Pancreas (tissue), 10 donors: ENCODE data around the gene GSTP1. TPM values are rescaled to one million over a fixed set of nuclear protein-coding genes. Genes with fewer than 3 reads are reported as not detected.
"Not testable (repeated sequence)": the region's sequence is repeated elsewhere in the genome, so short reads cannot be mapped to it uniquely, and the experiment has no call there.

Source experiments
- ATAC-seq, 4 donors: fragments of 200-7000 bp; cut with Tn5 transposase; one replicate each; pipeline versions ENCODE4 v1.8.0 to v1.9.1; 2020; ENCODE audit warnings: mild to moderate bottlenecking in 4 of 4, moderate library complexity in 4 of 4
- DNase-seq, 6 donors: peaks; one replicate each; pipeline ENCODE4 v3.0.0-alpha.2; 2020
- FAIRE-seq: peaks from 2 replicates; lab custom pipeline; 2012; peaks lifted over from hg19 to GRCh38; lab: Jason Lieb, UNC
- H3K27ac ChIP-seq, 4 donors: fragments of 200-600 bp; sonication (generic); 1 replicate in 3 of 4; 2 replicates in 1 of 4; pipeline versions ENCODE4 v1.5.0 to v1.8.0; 2020
- H3K27me3 ChIP-seq, 4 donors: fragments of 200-600 bp; one replicate each; pipeline ENCODE4 v1.8.0; 2021
- H3K36me3 ChIP-seq, 3 donors: fragments of 200-600 bp; sonication (generic) in 1 of 3; one replicate each; pipeline versions ENCODE4 v1.5.0 to v1.8.0; 2020 to 2021
- H3K4me1 ChIP-seq, 3 donors: fragments of 200-600 bp; one replicate each; pipeline ENCODE4 v1.8.0; 2021
- H3K4me3 ChIP-seq, 4 donors: fragments of 200-600 bp; sonication (generic) in 2 of 4; one replicate each; pipeline versions ENCODE4 v1.5.0 to v1.8.0; 2020 to 2021
- H3K9me3 ChIP-seq, 4 donors: fragments of 200-600 bp; one replicate each; pipeline ENCODE4 v1.8.0; 2021
- WGBS, 2 donors: extraction: QIAGEN DNeasy Blood & Tissue Kit; methylation state at CpG; one replicate each; pipeline ENCODE4 v1.1.7; 2013; 5-methylcytosine and 5-hydroxymethylcytosine counted together
- intact Hi-C, 3 donors: fragments of 100-400 bp; cut with DNase I; formaldehyde crosslinking; loops; one replicate each; pipeline versions ENCODE4 v1.11.1 to v1.14.2; 2022
- polyA plus RNA-seq, 2 donors: library from polyadenylated mRNA; stranded (reverse); fragments of 200-250 nt; gene quantifications; one replicate each; pipeline ENCODE4 v1.2.3, GENCODE V29; 2013
- total RNA-seq, 6 donors: library from RNA; stranded (reverse); fragmentation: NEBNext Ultra II Directional in 4 of 6; extraction: Animal tissue kit (Norgen Biotek cat#: 25700) in 4 of 6; gene quantifications; one replicate each; pipeline versions ENCODE4 v1.2.1 to v1.2.4, GENCODE V29; 2021 to 2023
- TF ChIP-seq, protein P1 (sequence below), 4 donors: fragments of 200-600 bp; sonication (generic) in 3 of 4; IDR thresholded peaks; one replicate each; pipeline versions ENCODE4 v1.5.0 to v1.8.0; 2021; ENCODE audit warnings: antibody characterized with exemption in 4 of 4
- donor health status: healthy with polysubstance abuse.
- donor health status: DM: no; HTN: no; CAD: no; lungs with moderate emphysema.
- donor health status: DM: no; HTN: no; CAD: no.
- donor health status: control.
- donor health status: control.
- donor health status: Bipolar disorder and iron deficiency.
- donor health status: DM: yes; HTN: yes; CAD: no.
- donor health status: DM: no; HTN: no; CAD: no.
- donor health status: DM: no; HTN: no; CAD: no.
- donor health status: DM: yes; HTN: yes; CAD: no.

Gene GSTP1
- total and polyA plus RNA-seq, 8 donors, result 169 to 350 (median 240) TPM

DNA sequence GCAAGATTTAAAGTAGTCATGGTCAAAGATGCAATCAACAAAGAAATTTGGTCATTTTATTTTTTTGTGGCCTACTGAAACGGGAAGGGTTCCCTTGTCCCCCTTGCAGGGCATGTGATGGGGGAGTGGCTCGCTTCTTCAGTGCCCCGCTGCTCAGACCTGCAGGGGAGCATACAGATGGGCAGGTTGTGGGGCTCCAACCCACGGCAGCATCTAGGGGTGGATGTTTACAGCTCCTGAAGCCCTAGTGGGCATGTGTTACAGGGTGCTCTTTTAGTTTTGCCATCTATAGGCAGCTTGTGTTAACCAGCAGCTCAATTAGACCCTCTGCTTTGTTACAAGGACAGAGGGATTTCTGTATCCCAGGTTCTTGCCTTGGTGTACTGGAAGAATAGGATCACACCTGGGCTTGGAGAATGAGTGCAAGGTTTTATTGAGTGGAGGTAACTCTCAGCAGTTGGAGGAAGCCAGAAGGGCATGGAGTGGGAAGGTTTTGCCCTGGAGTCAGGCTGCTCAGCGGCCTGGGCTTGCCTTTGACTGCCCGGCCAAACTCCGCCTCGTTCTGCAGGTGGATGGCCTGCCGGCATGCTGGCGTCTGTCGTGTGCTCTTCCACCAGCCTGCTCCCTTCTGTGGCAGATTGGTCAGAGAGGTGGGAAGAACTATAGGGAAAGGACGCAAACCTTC lies 9.4 kb downstream of the GSTP1 start:
- no peak for ATAC-seq
- intact Hi-C loops, result no loop called here
- H3K27ac ChIP-seq, result no peak overlapping the region
- no peak for DNase-seq
- no peaks in the 10 kb centered on the region for H3K9me3 ChIP-seq
- no peaks in the 10 kb centered on the region for H3K4me1 ChIP-seq
- 72 to 73% methylated on average over 12 of the region's 12 CpGs for WGBS, 2 donors
- H3K27me3 ChIP-seq, result no peaks in the 10 kb centered on the region
- TF ChIP-seq, protein P1, sequence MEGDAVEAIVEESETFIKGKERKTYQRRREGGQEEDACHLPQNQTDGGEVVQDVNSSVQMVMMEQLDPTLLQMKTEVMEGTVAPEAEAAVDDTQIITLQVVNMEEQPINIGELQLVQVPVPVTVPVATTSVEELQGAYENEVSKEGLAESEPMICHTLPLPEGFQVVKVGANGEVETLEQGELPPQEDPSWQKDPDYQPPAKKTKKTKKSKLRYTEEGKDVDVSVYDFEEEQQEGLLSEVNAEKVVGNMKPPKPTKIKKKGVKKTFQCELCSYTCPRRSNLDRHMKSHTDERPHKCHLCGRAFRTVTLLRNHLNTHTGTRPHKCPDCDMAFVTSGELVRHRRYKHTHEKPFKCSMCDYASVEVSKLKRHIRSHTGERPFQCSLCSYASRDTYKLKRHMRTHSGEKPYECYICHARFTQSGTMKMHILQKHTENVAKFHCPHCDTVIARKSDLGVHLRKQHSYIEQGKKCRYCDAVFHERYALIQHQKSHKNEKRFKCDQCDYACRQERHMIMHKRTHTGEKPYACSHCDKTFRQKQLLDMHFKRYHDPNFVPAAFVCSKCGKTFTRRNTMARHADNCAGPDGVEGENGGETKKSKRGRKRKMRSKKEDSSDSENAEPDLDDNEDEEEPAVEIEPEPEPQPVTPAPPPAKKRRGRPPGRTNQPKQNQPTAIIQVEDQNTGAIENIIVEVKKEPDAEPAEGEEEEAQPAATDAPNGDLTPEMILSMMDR (IDR thresholded peaks at IDR 0.05), result no peak
- no peak for FAIRE-seq
- H3K36me3 ChIP-seq, result no peaks in the 10 kb centered on the region
- H3K4me3 ChIP-seq, result no peak overlapping the region

DNA sequence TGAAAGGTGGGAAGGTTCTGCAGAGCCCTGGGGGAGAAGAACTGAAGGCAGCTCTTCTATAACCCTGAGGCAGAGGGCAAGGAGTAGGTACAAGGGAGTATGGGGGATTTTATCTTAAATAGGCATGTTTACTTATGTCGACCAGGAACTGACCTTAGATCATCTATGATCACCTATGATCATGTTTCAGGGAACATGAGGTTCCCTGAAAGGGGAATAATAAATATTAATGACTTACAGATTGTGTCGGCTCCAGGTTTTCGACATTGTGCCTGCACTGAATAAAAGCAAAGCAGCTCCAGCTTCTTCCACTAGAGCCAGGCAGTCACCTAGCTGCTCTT lies 9.9 kb downstream of the GSTP1 start:
- no peak overlapping the region for H3K27ac ChIP-seq
- WGBS, 2 donors, result 54 to 63% methylated on average over 3 of the region's 3 CpGs
- H3K4me3 ChIP-seq, result no peak overlapping the region
- FAIRE-seq, result no peak
- DNase-seq, result no peak
- intact Hi-C loops, result no loop called here
- TF ChIP-seq, protein P1 (IDR thresholded peaks at IDR 0.05), result no peak
- no peaks in the 10 kb centered on the region for H3K9me3 ChIP-seq
- H3K36me3 ChIP-seq, result no peaks in the 10 kb centered on the region
- no peaks in the 10 kb centered on the region for H3K4me1 ChIP-seq
- ATAC-seq, result no peak
- no peaks in the 10 kb centered on the region for H3K27me3 ChIP-seq

DNA sequence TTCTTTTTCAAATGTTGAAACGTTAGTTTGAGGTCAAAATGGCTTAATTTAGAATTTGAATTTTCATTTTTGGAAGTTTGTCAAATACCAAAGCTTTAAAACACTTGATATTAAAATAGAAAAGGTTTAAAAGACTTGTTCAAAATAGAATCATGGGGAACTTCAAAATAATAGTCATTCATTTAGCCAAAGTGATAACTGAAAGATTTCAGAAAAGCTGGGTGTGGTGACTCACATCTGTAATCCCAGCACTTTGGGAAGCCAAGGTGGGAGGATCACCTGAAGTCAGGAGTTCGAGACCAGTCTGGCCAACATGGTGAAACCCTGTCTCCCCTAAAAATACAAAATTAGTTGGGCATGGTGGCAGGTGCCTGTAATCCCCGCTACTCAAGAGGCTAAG lies 10.9 kb downstream of the GSTP1 start:
- intact Hi-C loops, result no loop called here
- WGBS, 2 donors, result 68 to 70% methylated on average over 3 of the region's 3 CpGs
- TF ChIP-seq, protein P1 (IDR thresholded peaks at IDR 0.05), result no peak
- Histone ChIP-seq H3K27me3 (no peaks in the 10 kb centered on the region), H3K4me3 (no peak overlapping the region), H3K4me1 (no peaks in the 10 kb centered on the region), H3K36me3 (no peaks in the 10 kb centered on the region), H3K27ac (no peak overlapping the region), H3K9me3 (no peaks in the 10 kb centered on the region)
- DNase-seq (no peak), ATAC-seq (no peak), FAIRE-seq (no peak)

DNA sequence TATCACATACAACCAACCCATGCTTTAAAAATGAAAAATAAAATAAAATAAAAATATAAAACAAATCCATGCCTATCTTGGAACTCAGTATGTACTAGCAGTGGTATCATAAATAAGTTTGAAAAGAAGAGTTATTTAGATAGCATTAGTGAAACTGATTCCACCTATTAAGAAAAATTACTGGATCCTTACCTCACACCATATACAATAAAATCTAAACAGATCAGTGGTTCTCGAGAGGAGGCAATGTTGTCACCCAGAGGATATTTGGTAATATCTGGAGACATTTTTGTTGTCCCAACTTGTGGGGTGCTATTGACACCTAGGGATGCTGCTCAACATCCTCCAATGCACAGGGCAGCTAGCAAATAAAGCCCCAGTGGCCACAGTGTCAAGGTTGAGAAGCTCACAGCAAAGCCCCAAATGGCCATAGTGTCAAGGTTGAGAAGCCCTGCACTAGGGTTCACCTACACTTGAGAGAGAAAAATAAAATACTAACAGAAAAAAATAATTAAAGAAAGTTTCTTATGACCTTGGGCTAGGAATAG lies 13.2 kb downstream of the GSTP1 start:
- no peaks in the 10 kb centered on the region for H3K36me3 ChIP-seq
- H3K27me3 ChIP-seq, result no peaks in the 10 kb centered on the region
- ATAC-seq, result no peak
- no peaks in the 10 kb centered on the region for H3K4me1 ChIP-seq
- WGBS, 2 donors, result 92 to 98% methylated on average over 1 of the region's 1 CpG
- H3K4me3 ChIP-seq, result no peak overlapping the region
- intact Hi-C loops, result no loop called here
- no peak for DNase-seq
- TF ChIP-seq, protein P1 (IDR thresholded peaks at IDR 0.05), result no peak
- FAIRE-seq, result no peak
- no peak overlapping the region for H3K27ac ChIP-seq
- no peaks in the 10 kb centered on the region for H3K9me3 ChIP-seq

DNA sequence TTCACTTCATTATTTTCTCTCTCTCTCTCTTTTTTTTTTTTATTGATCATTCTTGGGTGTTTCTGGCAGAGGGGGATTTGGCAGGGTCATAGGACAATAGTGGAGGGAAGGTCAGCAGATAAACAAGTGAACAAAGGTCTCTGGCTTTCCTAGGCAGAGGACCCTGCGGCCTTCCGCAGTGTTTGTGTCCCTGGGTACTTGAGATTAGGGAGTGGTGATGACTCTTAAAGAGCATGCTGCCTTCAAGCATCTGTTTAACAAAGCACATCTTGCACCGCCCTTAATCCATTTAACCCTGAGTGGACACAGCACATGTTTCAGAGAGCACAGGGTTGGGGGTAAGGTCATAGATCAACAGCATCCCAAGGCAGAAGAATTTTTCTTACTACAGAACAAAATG lies 13.8 kb downstream of the GSTP1 start:
- FAIRE-seq, H3K27me3 ChIP-seq, H3K4me1 ChIP-seq, H3K36me3 ChIP-seq, H3K9me3 ChIP-seq, intact Hi-C loops, H3K27ac ChIP-seq, H3K4me3 ChIP-seq, ATAC-seq, DNase-seq: not testable (repeated sequence)
- no CpG with 5 or more reads among the region's 3 CpGs for WGBS, 2 donors

DNA sequence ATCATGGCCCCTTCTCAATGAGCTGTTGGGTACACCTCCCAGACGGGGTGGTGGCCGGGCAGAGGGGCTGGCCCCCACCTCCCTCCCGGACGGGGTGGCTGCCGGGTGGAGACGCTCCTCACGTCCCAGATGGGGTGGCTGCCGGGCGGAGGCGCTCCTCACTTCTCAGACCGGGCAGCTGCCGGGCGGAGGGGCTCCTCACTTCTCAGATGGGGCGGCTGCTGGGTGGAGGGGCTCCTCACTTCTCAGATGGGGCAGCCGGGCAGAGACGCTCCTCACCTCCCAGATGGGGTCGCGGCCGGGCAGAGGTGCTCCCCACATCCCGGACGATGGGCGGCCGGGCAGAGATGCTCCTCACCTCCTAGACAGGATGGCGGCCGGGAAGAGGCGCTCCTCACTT lies 14.4 kb downstream of the GSTP1 start:
- intact Hi-C loops, H3K4me3 ChIP-seq, H3K4me1 ChIP-seq, FAIRE-seq, H3K27me3 ChIP-seq, ATAC-seq, H3K9me3 ChIP-seq, H3K36me3 ChIP-seq, H3K27ac ChIP-seq: not testable (repeated sequence)
- 88 to 92% methylated on average over 20 to 26 of the region's 26 CpGs for WGBS, 2 donors
- peak in 1 of 6 donors; percentile 38 for DNase-seq
